Prostate gland (tissue), 2 donors: Measurements from ENCODE around the gene CSPG4.

Experiments
- CTCF ChIP-seq, 4 experiments: fragments of 200-600 bp in 2 of 4; fragments of 450-650 bp in 2 of 4; sonication (generic) in 2 of 4; IDR thresholded peaks; 1 replicate in 3 of 4; 2 replicates in 1 of 4; pipeline ENCODE4 v1.5.1; 2016 to 2019; ENCODE audit warnings: antibody characterized with exemption in 4 of 4, mild to moderate bottlenecking in 2 of 4, moderate library complexity in 2 of 4
- POLR2A ChIP-seq: fragments of 450-650 bp; IDR thresholded peaks from one replicate; pipeline ENCODE4 v1.6.1; 2016; ENCODE audit warnings: antibody characterized with exemption, mild to moderate bottlenecking
- POLR2AphosphoS5 ChIP-seq: sonication (generic); formaldehyde crosslinking; IDR thresholded peaks from one replicate; pipeline ENCODE4 v1.6.1; 2017; ENCODE audit warnings: antibody characterized with exemption

- TF ChIP-seq CTCF (IDR thresholded peaks at IDR 0.05) (no peak), POLR2AphosphoS5 (no peak), POLR2A (no peak)
Observed at GRCh38 chr15:75641603-75642002, 71.0 kb downstream of the CSPG4 start.
